GM04504 (cell line): ENCODE results near the gene NTRK2.

Source experiments
- DNase-seq: peaks from one replicate; pipeline ENCODE4 v3.0.0-alpha.2; 2012; ENCODE audit warnings: low read depth

NTRK2 gene

GRCh38 chr9:84781458-84781857 lies 111.9 kb downstream of the NTRK2 start:
- DNase-seq, result no peak

GRCh38 chr9:84781931-84782866 lies 112.7 kb downstream of the NTRK2 start:
- no peak for DNase-seq

- no peak for DNase-seq
Measured at GRCh38 chr9:84785792-84786547, 116.4 kb downstream of the NTRK2 start.

- no peak for DNase-seq
Measured at GRCh38 chr9:84788803-84789462, 119.4 kb downstream of the NTRK2 start.

GRCh38 chr9:84789463-84789830 lies 119.9 kb downstream of the NTRK2 start:
- no peak for DNase-seq

- no peak for DNase-seq
Measured at GRCh38 chr9:84791643-84792042, 122.1 kb downstream of the NTRK2 start.

GRCh38 chr9:84793251-84793650 lies 123.7 kb downstream of the NTRK2 start:
- DNase-seq, result no peak

GRCh38 chr9:84794981-84795637 lies 125.6 kb downstream of the NTRK2 start:
- DNase-seq, result no peak

- no peak for DNase-seq
Measured at GRCh38 chr9:84796404-84796803, 126.9 kb downstream of the NTRK2 start.

GRCh38 chr9:84799251-84799650 lies 129.7 kb downstream of the NTRK2 start:
- no peak for DNase-seq

- DNase-seq, result no peak
Measured at GRCh38 chr9:84804951-84805694, 135.6 kb downstream of the NTRK2 start.

GRCh38 chr9:84807431-84807830 lies 137.9 kb downstream of the NTRK2 start:
- DNase-seq, result no peak

- no peak for DNase-seq
Measured at GRCh38 chr9:84807870-84808390, 138.4 kb downstream of the NTRK2 start.

- no peak for DNase-seq
Measured at GRCh38 chr9:84808416-84808815, 138.9 kb downstream of the NTRK2 start.

GRCh38 chr9:84811072-84811750 lies 141.7 kb downstream of the NTRK2 start:
- DNase-seq, result no peak

GRCh38 chr9:84811751-84812074 lies 142.2 kb downstream of the NTRK2 start:
- no peak for DNase-seq

- DNase-seq, result no peak
Measured at GRCh38 chr9:84812355-84812754, 142.8 kb downstream of the NTRK2 start.

- no peak for DNase-seq
Measured at GRCh38 chr9:84812847-84813246, 143.3 kb downstream of the NTRK2 start.

GRCh38 chr9:84815554-84815953 lies 146.0 kb downstream of the NTRK2 start:
- no peak for DNase-seq

- DNase-seq, result no peak
Measured at GRCh38 chr9:84817038-84817437, 147.5 kb downstream of the NTRK2 start.

GRCh38 chr9:84818791-84819190 lies 149.3 kb downstream of the NTRK2 start:
- DNase-seq, result no peak
